WTC11 (cell line): ENCODE results near the gene SOAT2. TPM values are rescaled to one million over a fixed set of nuclear protein-coding genes. Genes with fewer than 3 reads are reported as not detected.

ENCODE experiments used
- ATAC-seq: fragments of 200-7000 bp; cut with Tn5 transposase; 2 replicates; pipeline ENCODE4 v1.10.0; 2021; ENCODE audit warnings: mild to moderate bottlenecking, moderate library complexity
- CTCF ChIA-PET: fragments of 300-600 bp; sonication (Branson Sonifier 250); formaldehyde crosslinking; loops from one replicate; lab custom pipeline; 2021; ENCODE audit warnings: antibody characterized with exemption; lab: Charles Lee
- POLR2A ChIA-PET: fragments of 350-600 bp; sonication (Branson Sonifier 250); formaldehyde crosslinking; loops from one replicate; lab custom pipeline; 2021; ENCODE audit warnings: antibody characterized with exemption; lab: Charles Lee
- DNase-seq: peaks from one replicate; pipeline ENCODE4 v3.0.0; 2021; ENCODE audit warnings: low spot score
- H3K27ac Mint-ChIP-seq: 2 replicates; pipeline ENCODE4 v1.8.0; 2021; ENCODE audit warnings: mixed read lengths
- H3K27me3 Mint-ChIP-seq: 2 replicates; pipeline ENCODE4 v1.8.0; 2021; ENCODE audit warnings: low read depth, mild to moderate bottlenecking, moderate library complexity, mixed read lengths
- H3K36me3 Mint-ChIP-seq: 2 replicates; pipeline ENCODE4 v1.8.0; 2021; ENCODE audit warnings: mixed read lengths
- H3K4me1 Mint-ChIP-seq: 2 replicates; pipeline ENCODE4 v1.8.0; 2022; ENCODE audit warnings: mixed read lengths
- H3K4me3 Mint-ChIP-seq: 2 replicates; pipeline ENCODE4 v1.8.0; 2021; ENCODE audit warnings: mild to moderate bottlenecking, moderate library complexity, mixed read lengths
- H3K9me3 Mint-ChIP-seq: 2 replicates; pipeline ENCODE4 v1.8.0; 2021; ENCODE audit warnings: mixed read lengths
- ATF1 ChIP-seq: sonication (generic); formaldehyde crosslinking; IDR thresholded peaks from 2 replicates; pipeline ENCODE4 v1.8.1; 2023; ENCODE audit warnings: mild to moderate bottlenecking, moderate library complexity, missing genetic modification reagents
- CREM ChIP-seq: sonication (generic); formaldehyde crosslinking; IDR thresholded peaks from 2 replicates; pipeline ENCODE4 v1.8.1; 2022; ENCODE audit warnings: mild to moderate bottlenecking, missing genetic modification reagents, moderate library complexity
- CTCF ChIP-seq: fragments of 200-600 bp; IDR thresholded peaks from 2 replicates; pipeline ENCODE4 v1.8.0; 2022; ENCODE audit warnings: antibody characterized with exemption
- GTF2I ChIP-seq: fragments of 250-450 bp; sonication (Bioruptor Pico); conservative IDR thresholded peaks from 2 replicates; pipeline ENCODE4 v1.4.0; 2021; ENCODE audit warnings: mild to moderate bottlenecking
- HMGA2 ChIP-seq: fragments of 250-450 bp; sonication (Bioruptor Pico); IDR thresholded peaks from 2 replicates; pipeline ENCODE4 v1.4.0; 2021; ENCODE audit warnings: mild to moderate bottlenecking, moderate library complexity
- KAT7 ChIP-seq: sonication (generic); formaldehyde crosslinking; IDR thresholded peaks from 2 replicates; pipeline ENCODE4 v1.8.1; 2023; ENCODE audit warnings: missing genetic modification reagents, mild to moderate bottlenecking, borderline replicate concordance
- NR1H2 ChIP-seq: sonication (generic); formaldehyde crosslinking; IDR thresholded peaks from 2 replicates; pipeline ENCODE4 v1.9.0; 2021; ENCODE audit warnings: mild to moderate bottlenecking, moderate library complexity, missing genetic modification reagents
- NR3C1 ChIP-seq: sonication (generic); formaldehyde crosslinking; conservative IDR thresholded peaks from 2 replicates; pipeline ENCODE4 v1.8.1; 2023; ENCODE audit warnings: low read depth, mild to moderate bottlenecking, missing genetic modification reagents
- OVOL2 ChIP-seq: fragments of 250-450 bp; sonication (Bioruptor Pico); IDR thresholded peaks from 2 replicates; pipeline ENCODE4 v1.9.0; 2021; ENCODE audit warnings: mild to moderate bottlenecking, borderline replicate concordance
- SOX15 ChIP-seq: fragments of 250-450 bp; sonication (Bioruptor Pico); IDR thresholded peaks from 2 replicates; pipeline ENCODE4 v1.9.0; 2021; ENCODE audit warnings: mild to moderate bottlenecking
- TCF7 ChIP-seq: sonication (generic); formaldehyde crosslinking; IDR thresholded peaks from 2 replicates; pipeline ENCODE4 v1.8.0; 2022; ENCODE audit warnings: mild to moderate bottlenecking, low read depth, missing genetic modification reagents, moderate library complexity
- TEAD4 ChIP-seq: sonication (generic); formaldehyde crosslinking; IDR thresholded peaks from 2 replicates; pipeline ENCODE4 v1.8.0; 2022; ENCODE audit warnings: mild to moderate bottlenecking, missing genetic modification reagents
- USF2 ChIP-seq: sonication (generic); formaldehyde crosslinking; IDR thresholded peaks from 2 replicates; pipeline ENCODE4 v1.8.1; 2023; ENCODE audit warnings: mild to moderate bottlenecking, missing genetic modification reagents, moderate library complexity
- ZNF317 ChIP-seq: sonication (generic); formaldehyde crosslinking; IDR thresholded peaks from 2 replicates; pipeline ENCODE4 v1.8.1; 2023; ENCODE audit warnings: low read depth, mild to moderate bottlenecking, moderate library complexity, missing genetic modification reagents, borderline replicate concordance
- ZNF532 ChIP-seq: fragments of 250-450 bp; sonication (Bioruptor Pico); IDR thresholded peaks from 2 replicates; pipeline ENCODE4 v1.9.0; 2021; ENCODE audit warnings: mild to moderate bottlenecking, borderline replicate concordance
- ZSCAN18 ChIP-seq: fragments of 250-450 bp; sonication (Bioruptor Pico); IDR thresholded peaks from 2 replicates; pipeline ENCODE4 v2.1.2; 2022; ENCODE audit warnings: mild to moderate bottlenecking, moderate library complexity
- total RNA-seq: library from RNA; stranded (reverse); gene quantifications from 3 replicates; pipeline ENCODE4 v1.2.3, GENCODE V29; 2021
- TF ChIP-seq, protein P1 (sequence below): sonication (generic); formaldehyde crosslinking; IDR thresholded peaks from 2 replicates; pipeline ENCODE4 v1.8.1; 2022; ENCODE audit warnings: mild to moderate bottlenecking, missing genetic modification reagents, moderate library complexity, borderline replicate concordance
- TF ChIP-seq, protein P2 (sequence below): sonication (generic); formaldehyde crosslinking; IDR thresholded peaks from 2 replicates; pipeline ENCODE4 v1.8.1; 2023; ENCODE audit warnings: mild to moderate bottlenecking, missing genetic modification reagents, borderline replicate concordance
- TF ChIP-seq, protein P3 (sequence below): sonication (generic); formaldehyde crosslinking; IDR thresholded peaks from 2 replicates; pipeline ENCODE4 v1.8.1; 2023; ENCODE audit warnings: mild to moderate bottlenecking, missing genetic modification reagents

The SOAT2 gene
- total RNA-seq, 1 experiment from 2014 or later: not detected

DNA sequence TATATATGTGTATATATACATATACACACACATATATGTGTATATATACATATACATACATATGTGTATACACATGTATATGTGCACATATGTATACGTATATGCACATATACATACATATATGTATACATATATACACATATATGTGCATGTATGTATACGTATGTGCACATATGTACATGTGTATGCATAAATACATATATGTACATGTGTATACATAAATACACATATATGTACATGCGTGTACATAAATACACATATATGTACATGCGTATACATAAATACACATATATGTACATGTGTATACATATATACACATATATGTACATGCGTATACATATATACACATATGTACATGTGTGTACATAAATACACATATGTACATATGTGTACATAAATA lies 43.9 kb downstream of the SOAT2 start (continued):
- TF ChIP-seq, protein P1, sequence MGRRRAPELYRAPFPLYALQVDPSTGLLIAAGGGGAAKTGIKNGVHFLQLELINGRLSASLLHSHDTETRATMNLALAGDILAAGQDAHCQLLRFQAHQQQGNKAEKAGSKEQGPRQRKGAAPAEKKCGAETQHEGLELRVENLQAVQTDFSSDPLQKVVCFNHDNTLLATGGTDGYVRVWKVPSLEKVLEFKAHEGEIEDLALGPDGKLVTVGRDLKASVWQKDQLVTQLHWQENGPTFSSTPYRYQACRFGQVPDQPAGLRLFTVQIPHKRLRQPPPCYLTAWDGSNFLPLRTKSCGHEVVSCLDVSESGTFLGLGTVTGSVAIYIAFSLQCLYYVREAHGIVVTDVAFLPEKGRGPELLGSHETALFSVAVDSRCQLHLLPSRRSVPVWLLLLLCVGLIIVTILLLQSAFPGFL (CRISPR knock-in tag): no peak

DNA sequence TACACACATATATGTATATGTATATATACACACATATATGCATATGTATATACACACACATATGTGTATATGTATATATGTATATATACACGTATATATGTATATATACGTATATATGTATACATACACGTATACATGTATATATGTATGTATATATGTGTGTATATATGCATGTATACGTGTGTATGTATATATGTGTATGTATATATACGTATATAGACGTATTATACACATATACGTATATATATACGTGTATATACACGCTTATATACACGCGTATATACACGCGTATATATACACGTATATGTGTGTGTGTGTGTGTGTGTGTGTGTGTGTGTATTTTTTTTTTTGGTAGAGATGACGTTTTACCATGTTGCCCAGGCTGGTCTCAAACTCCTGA lies 44.4 kb downstream of the SOAT2 start:
- CTCF ChIA-PET: interaction anchor here (1.9 to 2.1 kb wide), 2 partner anchors 12 to 48 kb away, joined by 6 to 10 read pairs; no protein-coding TSS in a partner anchor
- H3K4me1 Mint-ChIP-seq: peaks cover 3% of the 10 kb centered on the region; the same call in 1 of the 2 replicates
- no peak overlapping the region for H3K27ac Mint-ChIP-seq
- POLR2A ChIA-PET: no interaction called here
- no peaks in the 10 kb centered on the region for H3K36me3 Mint-ChIP-seq
- no peak for DNase-seq
- H3K27me3 Mint-ChIP-seq: peaks cover 24% of the 10 kb centered on the region
- no peak for TF ChIP-seq USF2 (CRISPR knock-in tag)
- no peak for TF ChIP-seq OVOL2 (CRISPR knock-in tag)
- TF ChIP-seq GTF2I (CRISPR knock-in tag): no peak
- no peak for TF ChIP-seq TCF7 (CRISPR knock-in tag)
- TF ChIP-seq, protein P2, sequence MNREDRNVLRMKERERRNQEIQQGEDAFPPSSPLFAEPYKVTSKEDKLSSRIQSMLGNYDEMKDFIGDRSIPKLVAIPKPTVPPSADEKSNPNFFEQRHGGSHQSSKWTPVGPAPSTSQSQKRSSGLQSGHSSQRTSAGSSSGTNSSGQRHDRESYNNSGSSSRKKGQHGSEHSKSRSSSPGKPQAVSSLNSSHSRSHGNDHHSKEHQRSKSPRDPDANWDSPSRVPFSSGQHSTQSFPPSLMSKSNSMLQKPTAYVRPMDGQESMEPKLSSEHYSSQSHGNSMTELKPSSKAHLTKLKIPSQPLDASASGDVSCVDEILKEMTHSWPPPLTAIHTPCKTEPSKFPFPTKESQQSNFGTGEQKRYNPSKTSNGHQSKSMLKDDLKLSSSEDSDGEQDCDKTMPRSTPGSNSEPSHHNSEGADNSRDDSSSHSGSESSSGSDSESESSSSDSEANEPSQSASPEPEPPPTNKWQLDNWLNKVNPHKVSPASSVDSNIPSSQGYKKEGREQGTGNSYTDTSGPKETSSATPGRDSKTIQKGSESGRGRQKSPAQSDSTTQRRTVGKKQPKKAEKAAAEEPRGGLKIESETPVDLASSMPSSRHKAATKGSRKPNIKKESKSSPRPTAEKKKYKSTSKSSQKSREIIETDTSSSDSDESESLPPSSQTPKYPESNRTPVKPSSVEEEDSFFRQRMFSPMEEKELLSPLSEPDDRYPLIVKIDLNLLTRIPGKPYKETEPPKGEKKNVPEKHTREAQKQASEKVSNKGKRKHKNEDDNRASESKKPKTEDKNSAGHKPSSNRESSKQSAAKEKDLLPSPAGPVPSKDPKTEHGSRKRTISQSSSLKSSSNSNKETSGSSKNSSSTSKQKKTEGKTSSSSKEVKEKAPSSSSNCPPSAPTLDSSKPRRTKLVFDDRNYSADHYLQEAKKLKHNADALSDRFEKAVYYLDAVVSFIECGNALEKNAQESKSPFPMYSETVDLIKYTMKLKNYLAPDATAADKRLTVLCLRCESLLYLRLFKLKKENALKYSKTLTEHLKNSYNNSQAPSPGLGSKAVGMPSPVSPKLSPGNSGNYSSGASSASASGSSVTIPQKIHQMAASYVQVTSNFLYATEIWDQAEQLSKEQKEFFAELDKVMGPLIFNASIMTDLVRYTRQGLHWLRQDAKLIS (CRISPR knock-in tag): no peak
- TF ChIP-seq ZNF317 (CRISPR knock-in tag): no peak
- TF ChIP-seq, protein P3, sequence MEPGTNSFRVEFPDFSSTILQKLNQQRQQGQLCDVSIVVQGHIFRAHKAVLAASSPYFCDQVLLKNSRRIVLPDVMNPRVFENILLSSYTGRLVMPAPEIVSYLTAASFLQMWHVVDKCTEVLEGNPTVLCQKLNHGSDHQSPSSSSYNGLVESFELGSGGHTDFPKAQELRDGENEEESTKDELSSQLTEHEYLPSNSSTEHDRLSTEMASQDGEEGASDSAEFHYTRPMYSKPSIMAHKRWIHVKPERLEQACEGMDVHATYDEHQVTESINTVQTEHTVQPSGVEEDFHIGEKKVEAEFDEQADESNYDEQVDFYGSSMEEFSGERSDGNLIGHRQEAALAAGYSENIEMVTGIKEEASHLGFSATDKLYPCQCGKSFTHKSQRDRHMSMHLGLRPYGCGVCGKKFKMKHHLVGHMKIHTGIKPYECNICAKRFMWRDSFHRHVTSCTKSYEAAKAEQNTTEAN (CRISPR knock-in tag): no peak
- no peak for TF ChIP-seq KAT7
- TF ChIP-seq HMGA2: no peak
- TF ChIP-seq CREM: no peak
- TF ChIP-seq SOX15 (CRISPR knock-in tag): no peak
- no peak for TF ChIP-seq TEAD4 (CRISPR knock-in tag)
- TF ChIP-seq, protein P1 (CRISPR knock-in tag): no peak
- TF ChIP-seq ZSCAN18 (CRISPR knock-in tag): no peak
- no peak for TF ChIP-seq NR3C1 (CRISPR knock-in tag)
- no peak for TF ChIP-seq NR1H2 (CRISPR knock-in tag)
- no peak for TF ChIP-seq ZNF532 (CRISPR knock-in tag)
- TF ChIP-seq ATF1 (CRISPR knock-in tag): no peak
- TF ChIP-seq CTCF: no peak
- ATAC-seq: no peak
- no peak overlapping the region for H3K4me3 Mint-ChIP-seq
- H3K9me3 Mint-ChIP-seq: no peaks in the 10 kb centered on the region
